HG03442 (cell line): ENCODE data around the gene KAT6B.
"Not testable (repeated sequence)": the region's sequence is repeated elsewhere in the genome, so short reads cannot be mapped to it uniquely, and the experiment has no call there.

Experiments
- ATAC-seq: cut with Tn5 transposase; IDR thresholded peaks from one replicate; pipeline ENCODE4 v1.9.1; 2021; ENCODE audit warnings: mild to moderate bottlenecking, moderate library complexity; ENCODE audit not compliant: unreplicated experiment

KAT6B gene

DNA sequence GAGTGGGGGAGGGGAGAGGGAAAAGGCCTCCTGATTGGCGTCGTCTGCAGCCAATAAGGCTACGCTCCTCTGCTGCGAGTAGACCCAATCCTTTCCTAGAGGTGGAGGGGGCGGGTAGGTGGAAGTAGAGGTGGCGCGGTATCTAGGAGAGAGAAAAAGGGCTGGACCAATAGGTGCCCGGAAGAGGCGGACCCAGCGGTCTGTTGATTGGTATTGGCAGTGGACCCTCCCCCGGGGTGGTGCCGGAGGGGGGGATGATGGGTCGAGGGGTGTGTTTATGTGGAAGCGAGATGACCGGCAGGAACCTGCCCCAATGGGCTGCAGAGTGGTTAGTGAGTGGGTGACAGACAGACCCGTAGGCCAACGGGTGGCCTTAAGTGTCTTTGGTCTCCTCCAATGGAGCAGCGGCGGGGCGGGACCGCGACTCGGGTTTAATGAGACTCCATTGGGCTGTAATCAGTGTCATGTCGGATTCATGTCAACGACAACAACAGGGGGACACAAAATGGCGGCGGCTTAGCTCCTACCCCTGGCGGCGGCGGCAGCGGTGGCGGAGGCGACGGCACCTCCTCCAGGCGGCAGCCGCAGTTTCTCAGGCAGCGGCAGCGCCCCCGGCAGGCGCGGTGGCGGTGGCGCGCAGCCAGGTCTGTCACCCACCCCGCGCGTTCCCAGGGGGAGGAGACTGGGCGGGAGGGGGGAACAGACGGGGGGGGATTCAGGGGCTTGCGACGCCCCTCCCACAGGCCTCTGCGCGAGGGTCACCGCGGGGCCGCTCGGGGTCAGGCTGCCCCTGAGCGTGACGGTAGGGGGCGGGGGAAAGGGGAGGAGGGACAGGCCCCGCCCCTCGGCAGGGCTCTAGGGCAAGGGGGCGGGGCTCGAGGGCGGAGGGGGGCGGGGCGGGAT lies at the start of gene KAT6B:
TSS of gene KAT6B (plus strand) at position 459 of the 903 bp plus-strand sequence. CDS start 16,258 bp downstream, outside the sequence.
- peak; percentile 84 for ATAC-seq

DNA sequence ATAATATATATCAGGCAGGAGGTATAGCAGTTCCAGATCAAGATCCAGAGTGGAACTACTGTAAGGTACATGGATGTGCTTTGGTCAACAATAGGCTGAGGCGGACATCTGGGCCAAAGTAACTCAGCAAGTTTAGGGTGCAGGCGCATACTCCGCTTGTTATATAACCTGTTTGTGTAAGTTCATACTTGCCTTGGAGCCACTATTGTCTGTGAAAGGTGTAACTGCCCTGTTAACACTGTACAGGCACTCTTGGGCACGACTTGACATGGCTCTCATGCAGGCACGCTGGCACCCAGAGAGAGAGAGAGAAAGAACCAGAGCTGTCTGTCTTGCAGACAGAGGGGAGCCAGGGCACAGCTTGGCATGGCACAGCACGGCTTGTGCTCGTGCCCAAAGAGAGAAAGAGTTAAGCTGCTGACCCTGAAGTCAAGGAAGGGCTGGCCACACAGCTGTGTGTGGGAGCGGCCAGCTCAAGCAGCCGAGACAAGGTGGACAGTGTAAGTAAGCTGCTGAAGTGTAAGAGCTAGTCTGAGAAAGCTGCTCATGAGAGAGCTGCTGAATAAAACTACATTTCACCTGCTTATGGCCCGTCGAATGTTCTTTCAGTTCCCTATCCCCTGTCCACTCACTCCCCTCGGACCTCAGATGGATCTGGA lies 47.8 kb upstream of the KAT6B start:
- ATAC-seq, result no peak

DNA sequence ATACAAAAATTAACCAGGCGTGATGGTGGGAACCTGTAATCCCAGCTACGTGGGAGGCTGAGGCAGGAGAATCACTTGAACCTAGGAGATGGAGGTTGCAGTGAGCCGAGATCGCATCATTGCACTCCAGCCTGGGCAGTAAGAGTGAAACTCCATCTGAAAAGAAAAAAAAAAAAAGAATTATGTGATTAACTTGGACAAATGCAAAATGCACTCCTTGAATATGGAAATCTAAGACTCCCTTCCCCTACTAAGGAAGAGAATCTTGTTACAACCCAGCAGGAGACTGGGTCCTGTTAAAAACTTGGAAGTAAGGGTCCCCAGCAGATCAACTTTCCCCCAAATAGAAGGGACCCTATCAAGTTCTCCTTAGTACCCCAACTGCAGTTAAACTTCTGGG lies 44.5 kb upstream of the KAT6B start:
- not testable (repeated sequence) for ATAC-seq

DNA sequence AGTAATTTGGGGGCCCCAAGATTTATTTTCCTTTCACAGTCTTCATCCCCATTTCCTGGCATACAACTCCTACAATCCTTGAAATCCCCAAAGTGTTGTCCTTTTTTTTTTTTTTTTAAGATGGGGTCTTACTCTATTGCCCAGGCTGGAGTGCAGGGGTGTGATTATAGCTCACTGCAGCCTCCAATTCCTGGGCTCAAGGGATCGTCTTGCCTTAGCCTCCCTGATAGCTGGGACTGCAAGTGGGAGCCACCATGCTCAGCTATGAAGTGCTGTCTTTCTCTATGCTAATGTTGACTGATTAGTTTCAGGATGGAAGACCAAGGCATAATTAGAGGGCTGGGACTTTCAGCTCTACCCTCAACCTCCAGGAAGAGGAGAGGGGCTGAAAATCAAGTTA lies 41.9 kb upstream of the KAT6B start:
- ATAC-seq, result no peak

DNA sequence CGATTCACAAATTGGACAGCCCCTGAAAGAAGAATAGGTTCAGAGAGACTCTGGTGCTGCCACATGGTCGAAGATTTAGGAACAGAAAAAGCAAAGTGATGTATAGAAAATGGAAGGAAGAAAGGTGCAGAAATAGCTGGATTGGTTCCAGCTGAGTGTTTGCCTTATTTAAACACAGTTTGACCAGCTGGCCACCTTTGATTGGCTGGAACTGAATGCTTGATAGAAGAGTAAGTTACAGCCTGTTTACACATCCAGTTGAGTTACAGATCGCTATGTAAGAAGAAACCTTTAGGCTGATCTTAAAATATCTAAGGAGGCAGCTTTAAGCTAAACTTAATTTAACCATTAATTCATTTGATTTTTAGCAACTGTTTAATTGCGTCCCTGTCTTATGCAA lies 40.3 kb upstream of the KAT6B start:
- ATAC-seq, result no peak

DNA sequence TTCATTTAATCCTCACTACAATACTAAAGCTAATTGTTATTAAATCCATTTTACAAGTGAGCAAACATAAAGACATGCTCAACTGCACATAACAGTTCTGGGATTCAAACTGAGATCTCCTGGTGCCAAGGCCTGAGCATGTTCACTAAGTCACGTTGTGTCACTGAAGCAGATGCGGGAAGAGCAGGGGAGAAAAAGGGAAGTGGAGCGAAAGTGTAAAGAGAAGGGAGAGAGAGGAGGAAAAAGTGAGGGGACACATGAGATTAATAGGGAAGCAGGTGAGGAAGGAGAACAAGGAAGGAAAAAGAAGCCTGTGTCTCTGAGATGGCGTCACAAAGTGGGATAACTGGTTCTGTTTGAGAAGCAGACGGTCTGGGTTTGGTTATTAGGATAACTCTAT lies 38.9 kb upstream of the KAT6B start:
- no peak for ATAC-seq

DNA sequence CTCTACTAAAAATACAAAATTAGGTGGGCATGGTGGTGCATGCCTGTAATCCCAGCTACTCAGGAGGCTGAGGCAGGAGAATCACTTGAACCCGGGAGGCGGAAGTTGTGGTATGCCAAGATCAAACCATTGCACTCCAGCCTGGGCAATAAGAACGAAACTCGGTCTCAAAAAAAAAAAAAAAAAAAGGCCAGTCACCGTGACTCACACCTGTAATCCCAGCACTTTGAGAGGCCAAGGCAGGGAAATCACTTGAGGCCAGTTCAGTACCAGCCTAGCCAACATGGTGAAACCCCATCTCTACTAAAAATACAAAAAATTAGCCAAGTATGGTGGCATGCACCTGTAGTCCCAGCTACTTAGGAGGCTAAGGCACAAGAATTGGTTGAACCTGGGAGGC lies 34.4 kb upstream of the KAT6B start:
- ATAC-seq, result not testable (repeated sequence)

DNA sequence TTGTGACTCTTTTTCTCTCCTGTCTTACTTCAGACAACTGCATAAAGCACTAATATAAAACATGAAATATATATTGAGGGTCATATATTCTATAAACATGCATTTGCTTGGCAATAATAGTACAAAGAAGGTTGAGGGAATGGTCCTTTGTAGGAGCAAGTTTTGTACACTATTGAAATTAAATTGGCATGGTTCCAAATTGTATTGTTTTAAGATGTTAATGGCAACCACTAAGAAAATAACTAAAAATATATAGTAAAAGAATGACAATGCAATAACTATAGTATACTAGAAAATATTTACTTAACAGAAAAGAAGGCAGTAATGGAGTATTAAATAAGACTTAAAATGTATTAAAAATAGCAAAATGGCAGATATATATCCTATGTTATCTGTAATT lies 33.7 kb upstream of the KAT6B start:
- ATAC-seq, result no peak

DNA sequence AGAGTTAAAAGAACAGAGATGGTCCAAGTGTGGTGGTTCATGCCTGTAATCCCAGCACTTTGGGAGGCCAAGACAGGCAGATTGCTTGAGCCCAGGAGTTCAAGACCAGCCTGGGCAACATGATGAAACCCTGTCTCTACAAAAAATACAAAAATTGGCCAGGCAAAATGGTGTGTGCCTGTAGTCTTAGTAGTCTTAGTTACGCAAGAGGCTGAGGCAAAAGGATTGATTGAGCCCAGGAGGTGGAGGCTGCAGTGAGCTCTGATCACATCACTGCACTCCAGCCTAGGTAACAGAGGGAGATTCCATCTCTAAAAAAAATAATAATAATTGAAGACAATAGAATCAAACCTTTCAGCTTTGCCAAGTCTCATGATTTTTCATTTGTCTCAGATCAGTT lies 33.2 kb upstream of the KAT6B start:
- ATAC-seq, result not testable (repeated sequence)

DNA sequence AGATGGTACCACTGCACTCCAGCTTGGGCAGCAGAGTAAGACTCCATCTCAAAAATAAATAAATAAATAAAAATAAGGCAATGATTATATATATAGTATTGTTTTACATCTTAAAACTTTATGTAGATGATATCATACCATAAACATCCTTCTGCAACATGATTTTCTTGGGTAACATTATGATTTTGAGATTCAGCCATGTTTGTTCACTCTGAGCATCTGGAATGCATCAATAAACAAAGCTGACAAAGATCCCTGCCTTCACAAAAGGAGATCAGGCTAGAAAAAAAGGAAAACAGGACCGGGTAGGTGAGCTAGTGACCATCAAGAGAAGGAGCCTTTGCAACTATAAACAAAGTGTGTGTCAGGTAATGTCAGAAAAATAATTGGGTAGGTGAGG lies 31.9 kb upstream of the KAT6B start:
- no peak for ATAC-seq

DNA sequence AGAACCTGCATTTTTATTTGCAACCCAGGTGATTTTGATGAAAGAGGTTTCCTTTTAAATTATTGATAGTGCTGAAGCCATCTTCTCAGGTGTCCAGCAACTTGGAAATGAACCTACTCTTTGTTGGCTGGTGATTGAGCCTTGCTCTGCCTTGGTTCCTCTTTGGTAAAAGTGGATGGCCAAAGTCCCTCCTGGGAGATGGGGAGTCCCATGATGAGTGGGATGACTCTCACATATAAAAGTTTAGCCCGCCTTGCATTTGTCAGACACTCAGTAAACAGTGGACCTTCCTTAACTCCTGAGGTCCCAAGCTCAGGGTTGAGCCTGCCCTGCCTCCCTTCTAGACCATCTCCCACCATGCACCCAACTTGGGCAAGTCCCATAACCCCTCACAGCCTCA lies 28.9 kb upstream of the KAT6B start:
- ATAC-seq, result no peak

DNA sequence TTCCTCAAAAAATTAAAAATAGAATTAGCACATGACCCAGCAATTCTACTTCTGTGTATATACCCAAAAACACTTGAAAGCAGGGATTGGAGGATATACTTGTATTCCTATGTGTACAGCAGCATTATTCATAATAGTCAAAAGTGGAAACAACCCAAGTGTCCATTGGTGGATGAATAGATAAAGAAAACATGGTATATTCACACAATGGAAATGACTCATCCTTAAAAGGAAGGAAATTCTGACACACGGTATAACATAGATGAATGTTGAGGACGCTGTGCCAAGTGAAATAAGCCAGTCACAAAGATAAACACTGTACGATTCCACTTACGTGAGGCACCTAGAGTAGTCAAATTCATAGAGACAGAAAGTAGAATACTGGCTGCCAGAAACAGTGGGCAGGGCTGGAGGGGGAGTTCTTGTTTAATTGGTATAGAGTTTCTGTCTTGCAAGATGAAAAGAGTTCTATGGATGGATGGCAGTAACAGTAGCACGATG lies 26.6 kb upstream of the KAT6B start:
- ATAC-seq, result no peak

DNA sequence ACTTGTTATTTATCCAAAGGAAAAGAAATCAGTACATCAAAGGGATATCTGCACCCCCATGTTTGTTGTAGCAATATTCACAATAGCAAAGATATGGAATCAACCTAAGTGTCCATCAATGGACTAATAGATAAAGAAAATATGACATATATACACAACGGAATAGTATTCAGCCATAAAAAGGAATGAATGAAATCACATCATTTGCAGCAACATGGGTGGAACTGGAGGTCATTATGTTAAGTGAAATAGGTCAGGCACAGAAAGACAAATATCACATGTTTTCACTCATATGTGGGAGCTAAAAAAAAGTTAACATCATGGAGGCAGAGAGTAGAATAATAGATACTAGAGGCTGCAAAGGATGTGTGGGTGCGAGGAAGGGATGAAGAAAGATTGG lies 25.0 kb upstream of the KAT6B start:
- ATAC-seq, result no peak

DNA sequence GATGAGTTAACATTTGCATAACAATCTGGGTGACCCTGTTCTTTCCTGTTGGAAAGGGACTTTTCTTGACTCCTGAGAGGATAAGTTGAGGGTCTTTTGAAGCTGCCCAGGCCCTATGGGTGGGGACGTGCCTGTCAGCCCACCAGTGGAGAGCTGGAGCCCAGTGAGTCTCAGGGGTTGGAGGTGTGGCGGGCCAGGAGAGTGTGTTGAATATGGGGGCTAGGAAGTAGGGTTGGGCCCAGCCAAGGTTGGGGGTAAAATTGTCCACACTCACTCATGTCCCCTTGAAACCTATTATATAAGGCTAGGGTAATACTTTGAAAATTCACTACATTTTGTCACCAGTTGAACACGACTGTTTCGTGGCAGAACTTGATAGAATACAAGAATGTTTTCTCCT lies 17.9 kb upstream of the KAT6B start:
- no peak for ATAC-seq

DNA sequence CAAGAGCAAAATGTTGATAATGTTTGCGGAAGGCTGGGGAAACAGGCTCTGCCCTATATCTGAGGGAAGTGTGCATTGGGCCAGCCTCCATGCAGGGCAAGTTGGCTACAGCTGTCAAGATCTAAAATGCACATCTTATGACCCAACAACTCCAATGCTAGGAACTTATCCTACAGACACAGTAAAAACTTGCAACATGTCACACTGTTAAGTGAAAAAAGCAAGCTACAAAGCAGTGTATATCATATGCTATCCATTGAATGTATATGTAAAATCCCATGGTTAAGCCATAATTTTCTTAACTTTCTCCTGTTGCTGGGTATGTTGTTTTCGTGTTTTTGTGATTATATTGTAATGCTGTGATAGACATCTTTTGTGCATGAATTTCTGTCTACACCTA lies 16.3 kb upstream of the KAT6B start:
- ATAC-seq, result no peak

DNA sequence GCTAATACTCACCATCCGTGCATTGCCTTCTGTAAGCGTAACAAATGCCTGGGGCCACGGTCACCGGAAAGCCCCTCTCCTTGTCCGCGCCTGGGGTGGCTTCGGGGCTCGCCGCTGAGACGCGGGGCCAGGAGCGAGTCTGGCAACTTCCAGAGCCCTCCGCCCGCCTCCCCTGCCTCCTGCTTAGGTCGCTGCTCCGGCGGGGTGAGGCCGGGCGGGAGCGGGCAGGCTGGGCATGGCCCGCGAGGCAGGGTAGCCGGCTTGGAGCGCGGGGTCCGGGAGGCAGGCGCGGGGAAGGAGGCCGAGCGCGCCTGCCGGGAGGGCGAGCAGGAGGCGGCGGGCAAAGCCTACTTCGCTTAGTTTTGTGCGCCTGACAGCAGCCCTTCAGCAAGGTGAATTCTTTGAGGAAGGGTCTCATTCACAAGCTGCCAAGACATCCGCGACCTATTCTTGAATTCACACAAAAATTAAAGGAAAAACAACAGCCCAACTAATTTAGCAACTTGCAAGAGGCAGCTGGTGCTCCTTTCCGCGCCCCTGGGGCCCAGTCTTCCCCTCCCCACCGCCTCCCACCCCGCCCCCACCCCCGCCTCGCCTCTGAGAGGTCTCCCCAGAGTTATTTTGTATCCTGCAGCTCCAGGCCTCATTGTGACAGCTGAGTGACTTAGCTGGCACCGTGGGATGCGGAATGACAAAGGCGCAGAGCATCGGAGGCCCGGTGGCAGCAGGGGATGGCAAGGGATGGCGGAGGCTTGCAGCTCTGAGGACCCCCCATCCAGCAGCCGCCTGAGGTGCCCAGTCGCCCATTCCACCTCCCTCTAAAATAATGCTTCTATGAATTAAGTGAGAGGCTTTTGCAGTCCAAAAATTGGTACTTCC lies 12.8 kb upstream of the KAT6B start:
- ATAC-seq, result no peak

DNA sequence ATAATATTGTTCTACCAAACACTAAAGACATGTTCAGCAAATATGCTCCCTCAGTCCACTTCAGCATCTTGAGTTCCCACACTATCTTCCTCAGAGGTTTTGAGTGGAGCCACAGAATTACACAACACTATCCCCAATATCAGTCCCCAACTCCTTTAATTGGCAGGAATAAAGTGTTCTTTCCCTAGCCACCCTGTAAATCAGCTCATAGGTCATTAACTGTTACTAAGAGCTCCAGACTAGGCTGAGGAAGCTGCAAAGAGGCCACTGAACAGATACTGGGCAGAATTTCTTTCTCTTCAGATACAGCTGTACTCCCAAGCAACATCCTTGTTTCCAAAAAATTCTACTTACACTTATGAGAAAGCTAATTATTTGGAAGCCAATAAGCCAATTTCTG lies 11.6 kb upstream of the KAT6B start:
- ATAC-seq, result no peak

DNA sequence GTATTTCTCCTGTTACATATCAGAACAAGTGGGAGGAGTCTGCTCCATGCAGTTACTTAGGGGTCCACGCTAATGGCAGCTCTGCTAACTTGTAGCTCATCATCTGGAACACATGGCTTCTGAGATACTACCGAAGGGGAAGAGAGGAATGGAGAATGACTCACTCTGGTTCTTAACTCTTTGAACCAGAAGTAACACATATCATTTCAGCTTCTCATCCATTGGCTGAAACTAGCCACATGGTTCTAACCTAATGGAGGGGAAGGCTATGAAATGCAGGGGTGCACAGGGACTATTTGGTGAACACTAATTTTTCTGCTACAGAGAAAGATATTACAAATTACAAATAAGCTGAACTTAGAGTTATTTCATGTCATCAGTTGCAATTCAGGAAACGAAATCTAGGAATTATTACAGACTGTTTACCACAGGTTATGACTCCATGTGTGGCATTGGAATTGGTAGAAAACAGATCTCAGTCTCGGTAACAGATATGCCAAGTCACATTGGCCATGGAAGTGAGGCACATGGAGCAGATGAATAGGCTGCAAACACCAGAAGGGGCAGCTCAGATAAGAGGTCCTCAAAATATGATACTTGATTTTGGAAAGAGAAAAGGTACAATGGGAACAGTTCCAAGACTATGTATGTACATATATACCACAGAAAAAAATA lies 9.4 kb upstream of the KAT6B start:
- no peak for ATAC-seq

DNA sequence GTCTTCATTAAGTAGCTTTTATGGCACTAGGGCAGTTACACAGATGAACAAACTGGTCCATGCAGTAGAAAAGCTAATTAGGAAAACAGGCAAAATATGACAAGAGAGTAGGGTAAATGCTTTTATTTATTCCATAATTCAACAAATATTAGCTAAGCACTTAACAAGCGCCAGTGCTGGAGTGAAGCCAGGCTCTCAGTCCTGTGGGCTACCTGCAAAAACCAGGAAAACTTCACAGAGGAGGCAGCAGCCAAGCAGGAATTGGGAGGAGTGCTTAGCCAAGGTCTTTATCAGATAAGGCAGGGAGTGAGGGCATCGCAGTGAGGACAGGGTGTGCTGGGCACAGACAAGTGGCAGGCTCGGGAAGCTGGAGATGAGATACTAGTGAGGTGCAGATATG lies 4.9 kb upstream of the KAT6B start:
- no peak for ATAC-seq

DNA sequence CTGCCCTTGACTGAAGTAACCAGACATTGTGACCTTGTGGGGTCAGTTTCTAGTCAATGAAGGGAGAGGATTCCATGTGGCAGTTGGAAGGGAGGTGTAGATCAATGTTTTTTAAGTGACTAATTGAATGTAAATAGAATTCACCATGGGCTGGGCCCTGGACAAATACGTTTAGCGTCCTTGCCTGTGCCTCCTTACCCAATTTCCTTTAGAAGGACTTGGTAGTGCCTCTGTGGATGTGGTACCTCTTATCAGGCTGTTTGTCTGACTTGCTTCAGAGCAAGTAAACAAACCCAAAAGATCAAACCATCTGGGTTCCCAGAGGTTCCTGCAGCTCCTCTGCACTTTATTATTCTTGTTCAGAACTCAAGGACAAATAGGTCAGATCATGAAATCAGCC lies 4.3 kb upstream of the KAT6B start:
- ATAC-seq, result no peak
